HG03378 (cell line): Measurements from ENCODE around the gene FBXW5.

Experiments
- ATAC-seq: cut with Tn5 transposase; IDR thresholded peaks from one replicate; pipeline ENCODE4 v1.9.1; 2021; ENCODE audit warnings: mild to moderate bottlenecking, moderate library complexity; ENCODE audit not compliant: unreplicated experiment

Gene FBXW5

DNA sequence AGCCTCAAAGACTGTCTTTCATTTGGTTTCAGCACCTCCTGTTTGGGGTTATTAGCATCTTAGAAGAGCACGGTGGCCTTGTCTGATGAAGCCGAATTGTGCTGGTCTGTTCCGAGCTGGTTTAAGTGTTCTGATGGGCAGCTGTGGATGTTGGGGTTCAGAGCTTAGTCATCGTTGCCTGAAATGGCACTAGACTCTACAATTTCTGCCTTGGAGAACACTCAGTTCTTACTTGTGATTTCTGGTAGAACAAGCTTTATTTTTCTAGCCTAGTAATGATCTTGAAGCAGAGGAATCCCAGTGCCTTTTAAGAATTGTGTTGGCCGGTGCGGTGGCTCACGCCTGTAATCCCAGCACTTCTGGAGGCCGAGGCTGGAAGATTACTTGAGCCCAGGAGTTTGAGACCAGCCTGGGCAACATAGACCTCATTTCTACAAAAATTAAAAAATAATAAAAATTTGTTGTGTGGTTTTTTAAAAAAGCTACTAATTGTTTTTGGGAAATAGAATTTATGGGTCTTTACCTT, 7.8 kb downstream of the FBXW5 start:
- ATAC-seq, result no peak

DNA sequence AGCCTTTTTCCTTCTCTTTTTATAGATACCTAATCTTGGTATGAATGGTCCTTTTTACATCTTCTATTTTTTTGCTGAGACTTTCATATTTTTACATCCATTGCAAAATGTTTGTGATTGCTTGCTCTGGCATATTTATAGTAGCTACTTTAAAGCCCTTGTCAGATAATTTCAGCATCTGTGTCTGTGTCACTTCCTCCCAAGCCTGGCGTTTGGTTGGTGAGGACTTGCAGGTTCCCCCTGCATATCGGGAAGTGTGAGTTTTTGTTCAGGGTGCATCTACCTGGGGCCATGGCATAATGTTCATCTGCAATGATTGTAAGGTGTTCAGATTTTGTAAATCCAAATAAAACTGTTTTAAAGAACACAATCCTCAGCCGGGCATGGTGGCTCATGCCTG, 8.9 kb downstream of the FBXW5 start:
- ATAC-seq, result no peak

DNA sequence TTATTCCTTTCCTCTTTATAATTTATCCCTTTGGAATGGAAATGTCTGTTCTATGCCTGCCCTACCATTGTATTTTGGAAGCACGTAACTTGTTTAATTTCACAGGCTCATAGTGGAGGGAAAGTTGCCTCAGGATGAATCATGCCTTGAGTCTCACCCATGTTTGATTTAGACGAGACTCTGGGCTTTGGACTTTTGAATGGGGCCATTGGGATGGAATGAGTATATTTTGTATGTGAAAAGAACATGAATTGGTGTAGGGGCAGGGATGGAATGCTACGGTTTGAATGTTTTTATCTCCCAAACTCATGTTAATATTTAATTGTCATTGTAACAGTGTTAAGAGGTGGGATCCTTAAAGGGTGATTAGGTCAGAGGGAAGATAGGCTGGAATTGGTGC, 10.3 kb downstream of the FBXW5 start:
- no peak for ATAC-seq

DNA sequence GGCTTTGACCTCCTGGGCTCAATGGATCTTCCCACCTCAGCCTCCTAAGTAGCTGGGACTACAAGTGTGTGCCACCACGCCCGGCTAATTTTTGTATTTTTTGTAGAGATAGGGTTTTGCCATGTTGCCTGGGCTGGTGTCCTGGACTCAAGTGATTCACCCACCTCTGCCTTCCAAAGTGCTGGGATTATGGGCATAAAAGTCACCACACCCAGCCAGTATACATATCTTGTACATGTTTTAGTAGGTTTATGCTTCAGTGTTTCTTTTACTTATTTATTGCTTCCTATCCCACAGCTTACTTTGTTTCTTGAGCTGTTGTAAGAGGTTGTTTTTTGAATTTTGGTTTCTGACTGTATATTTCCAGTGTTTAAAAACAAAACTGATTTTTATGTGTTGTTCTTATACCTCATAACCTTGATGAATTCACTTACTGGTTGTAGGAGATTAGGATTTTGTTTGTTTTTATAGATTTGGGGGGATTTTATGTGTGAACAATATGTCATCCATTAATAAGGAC, 12.9 kb downstream of the FBXW5 start:
- ATAC-seq, result no peak

DNA sequence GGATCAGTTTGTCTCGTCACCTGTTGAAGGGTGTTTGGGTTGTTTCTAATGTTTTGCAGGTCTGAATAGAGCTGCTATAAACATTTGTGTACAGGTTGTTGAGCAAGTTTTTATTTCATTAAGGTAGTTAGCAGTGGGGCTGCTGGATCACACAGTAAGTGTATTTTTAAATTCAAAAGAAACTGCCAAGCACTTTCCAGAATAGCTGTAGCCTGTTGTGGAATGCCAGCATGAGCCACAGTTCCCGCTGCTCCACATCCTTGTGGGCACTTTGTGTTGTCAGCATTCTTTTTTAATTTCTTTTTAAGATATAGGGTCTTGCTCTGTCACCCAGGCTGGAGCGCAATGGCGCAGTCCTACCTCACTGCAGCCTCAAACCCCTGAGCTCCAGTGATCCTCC, 14.5 kb downstream of the FBXW5 start:
- no peak for ATAC-seq

DNA sequence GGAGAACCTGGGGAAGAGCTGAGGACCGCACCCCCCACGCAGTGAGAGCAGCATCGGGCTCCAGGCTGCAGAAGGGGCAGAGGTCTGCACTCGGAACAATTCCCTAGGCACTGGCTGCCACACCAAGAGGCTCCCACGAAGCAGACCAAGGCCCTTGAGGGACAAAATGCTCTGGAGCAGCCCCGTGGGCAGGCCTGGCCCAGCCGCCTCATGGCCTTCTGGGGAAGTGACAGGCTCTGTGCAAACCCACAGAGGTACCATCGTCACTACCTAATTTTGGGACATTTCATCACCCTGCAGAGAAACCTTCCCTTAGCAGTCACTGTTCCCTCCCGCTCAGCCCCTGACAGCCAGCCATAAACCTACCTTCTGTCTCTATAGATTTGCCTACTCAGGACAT, 15.9 kb downstream of the FBXW5 start:
- no peak for ATAC-seq

DNA sequence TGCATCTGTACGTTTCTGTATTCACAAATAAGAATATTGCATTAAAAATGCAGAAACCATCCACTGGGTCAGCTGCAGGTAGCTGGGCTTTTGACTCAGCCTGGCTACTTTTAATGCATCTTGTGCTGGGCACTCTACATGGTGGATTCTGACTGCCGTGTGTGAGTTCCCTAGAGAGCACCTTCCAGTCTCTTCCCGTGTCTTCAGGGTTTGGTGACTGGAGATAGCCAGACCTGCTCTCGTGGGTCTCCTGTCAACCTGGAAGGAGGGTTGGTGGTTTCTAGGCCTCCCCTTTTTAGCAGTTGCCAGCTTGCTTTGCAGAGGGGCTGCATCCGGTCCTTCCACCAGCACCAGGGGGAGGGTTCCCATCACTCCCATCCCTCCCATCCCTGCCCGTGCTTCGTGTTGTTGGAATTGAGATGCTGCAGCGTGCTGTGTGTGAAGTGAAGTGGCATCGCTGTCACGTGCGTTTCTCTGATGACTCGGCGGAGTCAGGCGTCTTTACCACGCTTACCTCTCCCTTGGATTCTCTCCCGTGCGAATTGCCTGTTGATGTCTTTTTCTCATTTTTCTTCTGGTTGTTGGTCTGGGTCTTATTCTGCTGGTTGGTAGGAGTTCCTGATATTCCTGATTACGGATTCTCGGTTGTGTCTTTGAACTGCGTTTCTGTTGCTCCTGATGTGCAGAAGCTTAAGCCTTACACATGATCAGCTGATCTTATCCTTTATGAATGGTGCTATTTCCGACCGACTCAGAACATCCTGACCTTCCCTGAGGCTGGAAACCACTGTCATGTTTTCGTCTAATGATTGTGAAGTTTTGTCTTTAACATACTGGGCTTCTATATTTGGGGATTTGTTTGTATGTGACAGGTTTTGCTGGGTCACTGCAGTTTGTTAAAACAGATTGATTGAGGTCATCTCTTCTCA, 16.9 kb downstream of the FBXW5 start:
- ATAC-seq, result no peak

DNA sequence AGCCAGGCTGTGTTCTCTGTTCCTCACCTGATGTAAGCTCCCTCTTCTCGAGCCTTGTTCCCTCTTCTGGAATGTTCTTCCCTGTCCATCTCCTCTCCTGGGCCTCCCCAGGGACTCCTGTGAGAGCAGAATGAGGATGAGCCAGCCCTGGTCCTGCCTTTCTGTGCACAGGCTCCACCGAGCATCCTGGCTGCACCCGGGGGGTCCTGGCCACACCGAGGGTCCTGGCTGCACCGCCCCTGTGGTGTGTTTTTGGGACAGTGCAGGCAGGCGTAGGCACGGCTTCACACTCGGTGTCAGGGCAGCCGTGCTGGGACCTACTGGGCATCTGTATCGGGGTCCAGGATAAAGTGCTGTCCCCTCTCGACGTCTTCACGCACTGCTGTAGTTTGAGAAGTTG, 17.8 kb downstream of the FBXW5 start:
- no peak for ATAC-seq

DNA sequence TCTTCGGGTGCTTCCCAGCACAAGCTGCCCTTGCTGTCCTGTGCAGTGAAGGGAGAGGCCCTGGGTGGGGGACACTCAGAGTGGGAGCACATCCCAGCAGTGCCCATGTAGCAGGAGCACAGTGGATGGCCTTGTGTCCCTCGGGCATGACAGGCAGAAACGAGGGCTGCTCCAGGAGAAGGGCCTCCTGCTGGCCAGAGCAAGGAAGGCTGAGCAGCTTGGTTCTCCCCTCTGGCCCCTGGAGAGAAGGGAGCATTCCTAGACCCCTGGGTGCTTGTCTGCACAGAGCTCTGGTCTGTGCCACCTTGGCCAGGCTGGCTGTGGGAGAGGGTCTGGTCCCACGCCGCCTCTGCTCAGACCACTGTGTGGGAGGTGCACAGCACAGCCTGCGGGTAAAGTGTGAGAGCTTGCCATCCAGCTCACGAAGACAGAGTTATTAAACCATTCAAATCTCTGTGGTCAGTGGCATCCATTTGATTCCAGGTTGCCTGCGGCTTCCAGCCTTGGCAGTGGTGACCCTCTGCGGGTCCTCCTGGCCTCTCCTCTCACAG, 18.3 kb downstream of the FBXW5 start:
- ATAC-seq, result no peak

DNA sequence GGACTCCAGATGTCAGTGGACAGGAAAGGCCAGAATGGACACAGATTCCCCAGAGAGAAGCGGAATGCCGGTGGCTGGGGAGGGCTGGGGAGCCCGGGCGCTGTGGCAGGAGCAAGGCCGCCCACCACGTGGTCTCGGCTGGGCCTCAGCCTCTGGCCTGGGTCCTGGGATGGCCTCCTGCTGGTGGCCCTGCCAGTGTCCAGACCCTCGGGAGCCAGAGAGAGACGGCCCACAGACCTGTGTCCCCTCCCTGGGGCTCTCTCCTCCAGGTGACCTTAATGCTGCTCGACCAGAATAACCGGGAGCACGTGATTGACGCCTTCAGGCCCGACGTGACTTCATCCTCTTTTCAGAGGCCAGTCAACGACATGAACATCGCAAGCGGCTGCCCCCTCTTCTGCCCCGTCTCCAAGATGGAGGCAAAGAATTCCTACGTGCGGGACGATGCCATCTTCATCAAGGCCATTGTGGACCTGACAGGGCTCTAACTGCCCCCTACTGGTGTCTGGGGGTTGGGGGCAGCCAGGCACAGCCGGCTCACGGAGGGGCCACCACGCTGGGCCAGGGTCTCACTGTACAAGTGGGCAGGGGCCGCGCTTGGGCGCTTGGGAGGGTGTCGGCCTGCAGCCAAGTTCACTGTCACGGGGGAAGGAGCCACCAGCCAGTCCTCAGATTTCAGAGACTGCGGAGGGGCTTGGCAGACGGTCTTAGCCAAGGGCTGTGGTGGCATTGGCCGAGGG, 19.0 kb downstream of the FBXW5 start:
- no peak for ATAC-seq

DNA sequence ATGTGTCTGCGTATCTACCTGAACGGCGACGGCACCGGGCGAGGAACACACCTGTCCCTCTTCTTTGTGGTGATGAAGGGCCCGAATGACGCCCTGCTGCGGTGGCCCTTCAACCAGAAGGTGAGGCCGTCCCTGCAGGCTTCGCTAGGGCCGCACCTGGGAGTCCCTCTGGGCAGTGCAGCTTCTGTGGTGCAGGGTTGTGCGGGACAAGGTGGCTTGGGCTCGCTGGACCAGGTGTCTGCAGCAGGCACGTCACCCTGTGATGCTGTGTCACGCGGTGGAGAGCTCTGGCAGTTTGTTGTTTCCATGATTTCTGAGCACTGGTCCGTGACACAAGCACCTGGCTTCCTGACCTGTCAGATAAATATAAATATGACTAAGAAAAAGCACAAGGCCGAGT, 20.7 kb downstream of the FBXW5 start:
- no peak for ATAC-seq

DNA sequence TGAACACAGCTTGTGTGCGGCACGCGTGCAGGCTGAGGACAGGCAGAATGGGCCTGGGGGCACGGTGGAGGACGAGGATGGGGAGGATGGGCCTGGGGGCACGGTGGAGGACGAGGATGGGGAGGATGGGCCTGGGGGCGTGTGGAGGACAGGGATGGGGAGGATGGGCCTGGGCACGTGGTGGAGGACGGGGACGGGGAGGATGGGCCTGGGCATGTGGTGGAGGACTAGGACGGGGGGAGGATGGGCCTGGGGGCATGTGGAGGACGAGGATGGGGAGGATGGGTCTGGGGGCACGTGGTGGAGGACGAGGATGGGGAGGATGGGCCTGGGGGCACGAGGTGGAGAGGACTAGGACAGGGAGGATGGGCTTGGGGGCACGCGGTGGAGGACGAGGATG, 22.0 kb downstream of the FBXW5 start:
- no peak for ATAC-seq

DNA sequence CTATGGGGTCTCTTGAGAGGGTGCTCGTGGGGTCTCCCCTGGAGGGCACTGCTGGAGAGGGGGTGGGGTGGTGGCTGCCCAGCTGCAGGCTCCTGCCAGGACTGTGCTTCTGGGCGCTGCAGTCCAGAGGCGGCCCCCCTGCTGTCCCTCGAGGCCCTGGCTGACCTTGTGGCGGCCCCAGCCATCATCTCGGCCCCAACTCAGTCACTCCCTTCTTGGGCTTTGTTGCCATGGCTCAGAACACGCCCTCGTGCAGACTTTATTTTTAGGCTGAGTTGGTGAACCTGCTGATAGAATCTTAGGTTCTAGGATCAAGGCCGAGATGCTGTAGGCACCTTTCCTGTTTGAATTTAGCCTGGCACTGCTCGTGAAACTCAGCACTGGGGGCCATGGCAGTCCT, 22.8 kb downstream of the FBXW5 start:
- no peak for ATAC-seq

DNA sequence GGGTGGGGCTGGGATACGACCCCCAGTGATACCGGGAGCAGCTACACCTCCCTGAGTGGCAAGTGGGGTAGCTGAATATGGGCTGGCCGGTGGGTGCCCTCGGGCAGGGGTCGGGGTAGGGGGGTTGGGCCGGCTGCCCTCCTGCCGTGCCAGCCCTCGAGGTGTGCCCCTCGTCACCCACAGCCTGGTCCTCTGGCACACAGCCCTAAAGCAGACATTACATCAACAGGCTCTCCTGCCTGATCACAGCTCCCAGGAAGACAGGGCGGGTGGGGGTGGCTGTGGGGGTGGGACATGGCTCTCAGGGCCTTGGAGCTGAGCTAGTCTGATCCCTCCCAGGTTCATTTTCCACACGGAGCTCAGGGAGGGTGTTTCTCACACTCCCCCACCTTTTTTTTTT, 23.2 kb downstream of the FBXW5 start:
- ATAC-seq, result no peak

DNA sequence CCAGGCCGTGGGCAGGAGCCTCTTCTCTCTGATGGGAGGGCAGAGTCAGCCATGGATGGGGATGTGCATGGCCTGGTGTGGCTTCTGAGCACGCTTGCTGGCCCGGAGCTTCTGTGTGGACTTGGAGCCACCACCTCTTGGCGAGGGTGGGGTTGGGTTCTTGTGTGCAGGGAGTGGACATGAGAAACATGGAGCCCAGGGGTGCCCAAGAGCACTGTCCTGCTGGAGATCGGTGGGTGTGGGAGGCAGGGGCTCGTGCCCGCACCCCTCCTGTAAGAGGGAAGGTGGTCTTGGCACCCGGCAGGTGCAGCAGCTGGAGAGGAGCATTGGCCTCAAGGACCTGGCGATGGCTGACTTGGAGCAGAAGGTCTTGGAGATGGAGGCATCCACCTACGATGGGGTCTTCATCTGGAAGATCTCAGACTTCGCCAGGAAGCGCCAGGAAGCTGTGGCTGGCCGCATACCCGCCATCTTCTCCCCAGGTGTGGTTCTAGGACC, 23.8 kb downstream of the FBXW5 start:
- ATAC-seq, result no peak

DNA sequence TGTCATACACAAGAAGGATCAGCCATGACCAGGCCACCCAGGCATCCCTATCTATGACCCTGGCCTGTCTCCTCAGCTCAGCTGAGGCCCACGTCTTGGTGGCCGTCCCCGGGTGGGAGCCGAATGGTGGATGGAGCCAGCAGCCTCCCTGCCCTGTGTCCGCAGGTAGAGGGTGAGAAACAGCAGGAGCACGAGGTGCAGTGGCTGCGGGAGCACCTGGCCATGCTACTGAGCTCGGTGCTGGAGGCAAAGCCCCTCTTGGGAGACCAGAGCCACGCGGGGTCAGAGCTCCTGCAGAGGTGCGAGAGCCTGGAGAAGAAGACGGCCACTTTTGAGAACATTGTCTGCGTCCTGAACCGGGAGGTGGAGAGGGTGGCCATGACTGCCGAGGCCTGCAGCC, 24.5 kb downstream of the FBXW5 start:
- ATAC-seq, result no peak

DNA sequence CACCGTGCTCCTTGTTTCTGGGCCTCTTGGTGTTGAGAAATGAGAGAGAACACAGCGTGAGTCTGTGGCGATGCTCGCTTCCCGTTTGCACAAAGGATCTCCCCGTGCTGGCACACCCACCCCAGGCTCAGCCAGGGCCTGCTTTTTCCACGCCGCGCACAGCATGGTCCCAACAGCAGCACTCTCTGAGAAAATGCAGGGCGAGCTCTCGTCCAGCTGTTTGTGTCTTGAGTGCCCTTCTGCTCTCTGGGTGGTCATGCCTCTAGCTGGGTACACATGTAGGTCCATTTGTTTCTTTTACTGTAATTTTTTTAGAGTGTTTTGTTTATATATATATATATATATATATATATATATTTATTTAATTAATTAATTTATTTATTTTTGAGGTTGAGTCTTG, 26.6 kb downstream of the FBXW5 start:
- ATAC-seq, result no peak

DNA sequence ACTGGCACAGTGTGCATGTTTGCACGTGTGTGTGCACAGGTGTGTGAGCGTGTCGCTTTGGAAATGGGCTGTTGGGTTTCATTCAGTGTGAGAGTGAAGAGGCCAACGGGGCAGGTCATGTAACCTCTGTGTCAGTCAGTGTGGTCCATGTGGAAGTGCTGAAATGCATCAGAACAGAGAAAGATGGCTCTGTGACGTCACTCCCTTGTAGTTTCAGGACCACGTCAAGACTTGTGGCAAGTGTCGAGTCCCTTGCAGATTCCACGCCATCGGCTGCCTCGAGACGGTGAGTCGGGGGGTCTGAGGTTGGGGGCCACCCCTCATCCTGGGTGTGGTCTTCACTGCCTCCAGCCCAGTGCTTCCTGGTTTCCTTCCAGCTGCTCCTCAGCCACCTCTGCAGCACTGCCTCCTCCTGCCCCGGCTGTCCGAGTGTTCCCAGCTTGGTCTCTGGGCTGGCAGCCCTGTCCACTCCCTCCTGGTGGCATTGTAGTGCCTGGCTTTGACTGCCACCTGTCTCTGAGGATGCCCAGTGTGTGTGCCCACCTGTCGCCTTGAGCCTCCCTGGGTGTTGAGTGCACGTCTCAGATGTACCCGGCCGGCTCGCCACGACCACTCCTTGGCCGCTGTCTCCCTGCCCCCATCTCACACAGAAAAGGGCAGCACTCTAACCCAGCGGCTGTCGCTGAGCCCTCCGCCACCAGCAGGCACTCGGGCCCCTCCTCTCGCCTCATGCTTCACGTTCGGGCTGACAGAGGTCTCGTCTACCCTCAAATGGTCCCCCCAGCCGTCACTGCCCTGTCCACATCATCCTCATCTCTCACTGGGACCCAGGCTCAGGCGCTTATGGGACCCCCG, 28.0 kb downstream of the FBXW5 start:
- ATAC-seq, result no peak

DNA sequence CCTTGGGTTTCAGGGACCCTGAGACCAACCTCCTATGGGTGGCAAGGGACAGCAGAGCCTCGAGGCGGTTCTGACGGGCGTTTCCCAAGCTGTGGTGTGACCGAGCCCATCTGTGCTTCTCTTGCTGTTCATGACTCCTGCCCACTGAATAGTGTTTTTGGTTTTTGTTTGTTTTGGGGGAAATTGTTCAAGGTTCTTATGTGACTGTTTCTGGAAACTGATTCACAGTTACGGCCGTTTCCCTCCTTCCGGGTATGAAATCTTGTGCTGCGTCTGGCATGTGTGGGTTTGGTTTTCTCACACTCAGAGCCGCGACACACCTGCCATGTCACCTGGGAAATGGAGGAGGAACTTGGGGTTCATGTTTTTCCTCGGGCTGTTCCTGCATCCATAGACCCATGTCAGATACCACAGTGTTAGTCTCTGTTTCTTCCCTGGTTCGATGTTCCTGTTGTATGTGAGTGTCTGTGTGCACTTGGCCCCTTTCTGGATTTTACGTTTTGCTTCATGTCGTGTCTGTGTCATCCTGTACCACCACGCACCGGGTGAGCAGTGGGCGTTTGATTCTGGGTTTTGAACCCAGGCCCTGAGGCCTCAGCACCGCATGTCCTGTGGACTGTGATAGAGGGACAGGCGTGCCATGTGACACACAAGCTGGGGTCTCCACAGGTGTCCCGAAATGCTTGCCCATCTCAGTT, 28.8 kb downstream of the FBXW5 start:
- no peak for ATAC-seq
